ENCODE measurements around the gene LACTB. TPM values are rescaled to one million over a fixed set of nuclear protein-coding genes. Genes with fewer than 3 reads are reported as not detected.
"Not testable (repeated sequence)": the region's sequence is repeated elsewhere in the genome, so short reads cannot be mapped to it uniquely, and the experiment has no call there.

LACTB gene
- total RNA-seq, 1 experiment from 2014 or later, result 14.0 TPM

DNA sequence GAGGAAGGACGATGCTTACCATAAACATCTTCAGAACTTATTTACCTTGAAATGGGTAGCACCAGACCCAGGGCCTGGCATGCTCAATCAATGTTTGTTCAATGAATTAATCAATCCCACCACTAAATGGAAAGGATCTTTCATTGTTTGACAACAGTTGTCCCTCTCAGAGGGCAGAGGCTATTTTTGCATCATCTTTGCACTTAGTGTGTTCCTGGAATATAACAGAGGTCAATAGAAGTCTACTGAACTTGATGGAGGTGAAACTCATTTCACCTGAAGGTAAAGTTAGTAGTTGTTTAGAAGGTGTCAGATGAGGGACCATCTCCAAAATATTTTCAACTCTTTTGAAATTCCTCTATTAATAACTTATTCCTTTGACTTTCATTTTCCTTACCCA is 36.9 kb upstream of the LACTB start:
- H3K4me3 ChIP-seq (ENCODE audit: insufficient read depth, low read depth, low read length), result no peak overlapping the region
- DNase-seq, result no peak
- H3K36me3 ChIP-seq (replicated peaks; ENCODE audit: control insufficient read depth, insufficient read depth, low read length), result no peaks in the 10 kb centered on the region
- no peaks in the 10 kb centered on the region for H3K27me3 ChIP-seq (ENCODE audit: control insufficient read depth, insufficient read depth, low read length)

DNA sequence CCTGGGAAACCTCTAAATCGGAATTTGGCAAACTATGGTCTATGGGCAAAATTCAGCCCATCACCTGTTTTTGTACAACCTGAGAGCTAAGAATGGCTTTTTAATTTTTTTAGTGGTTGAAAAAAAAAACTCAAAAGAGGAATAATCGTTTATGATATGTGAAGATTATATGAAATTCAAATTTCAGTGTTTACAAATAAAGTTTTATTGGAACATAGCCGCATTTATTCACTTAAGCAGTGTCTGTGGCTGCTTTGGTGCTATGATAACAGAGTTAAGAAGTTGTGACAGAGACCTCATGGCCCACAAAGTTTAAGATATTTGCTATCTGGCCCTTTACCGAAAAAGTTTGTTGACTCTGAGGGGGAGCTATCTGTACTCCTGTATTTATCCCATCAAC is 36.4 kb upstream of the LACTB start:
- Histone ChIP-seq H3K4me3 (ENCODE audit: insufficient read depth, low read depth, low read length) (no peak overlapping the region), H3K36me3 (replicated peaks; ENCODE audit: control insufficient read depth, insufficient read depth, low read length) (no peaks in the 10 kb centered on the region), H3K27me3 (ENCODE audit: control insufficient read depth, insufficient read depth, low read length) (no peaks in the 10 kb centered on the region)
- DNase-seq, result no peak

DNA sequence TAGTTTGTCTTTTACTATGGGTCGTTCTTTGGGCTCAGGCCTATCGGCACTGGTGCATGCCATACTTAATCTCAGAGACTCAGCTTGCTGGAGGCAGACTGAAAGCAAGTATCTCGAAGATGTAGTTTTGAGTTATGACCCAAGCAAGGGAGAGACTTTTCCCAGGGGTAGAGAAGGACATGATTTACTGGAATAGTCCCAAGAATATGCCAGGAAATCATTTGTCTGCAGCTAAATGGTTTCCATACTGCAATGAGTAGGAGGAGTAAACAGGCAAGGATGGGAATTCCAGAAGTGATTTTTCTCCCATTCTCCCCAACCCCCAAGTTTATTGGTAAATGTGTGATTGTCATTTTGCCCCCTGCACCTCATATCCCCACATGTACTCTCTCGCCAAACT is 35.4 kb upstream of the LACTB start:
- H3K36me3 ChIP-seq (replicated peaks; ENCODE audit: control insufficient read depth, insufficient read depth, low read length), result no peaks in the 10 kb centered on the region
- no peaks in the 10 kb centered on the region for H3K27me3 ChIP-seq (ENCODE audit: control insufficient read depth, insufficient read depth, low read length)
- no peak for DNase-seq
- H3K4me3 ChIP-seq (ENCODE audit: insufficient read depth, low read depth, low read length), result no peak overlapping the region

DNA sequence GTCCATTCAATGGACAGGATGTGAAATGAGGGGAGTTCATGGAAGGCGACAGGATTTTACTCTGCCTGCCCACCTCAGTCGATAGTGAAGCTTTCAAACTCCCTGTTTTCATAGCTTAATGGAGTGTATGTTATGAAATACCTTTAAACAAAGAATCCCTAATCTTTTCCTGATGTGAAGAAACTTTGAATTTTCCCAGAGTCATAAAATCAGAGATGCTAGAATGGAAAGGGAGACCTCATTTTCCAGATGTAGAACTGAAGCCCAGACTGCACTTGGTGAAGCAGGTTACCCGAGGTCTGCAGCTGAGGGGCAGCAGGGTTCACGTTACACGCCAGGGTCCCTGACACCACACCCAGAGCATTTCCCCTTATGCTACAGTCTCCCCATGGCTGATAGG is 34.7 kb upstream of the LACTB start:
- DNase-seq, result no peak
- H3K27me3 ChIP-seq (ENCODE audit: control insufficient read depth, insufficient read depth, low read length), result no peaks in the 10 kb centered on the region
- no peaks in the 10 kb centered on the region for H3K36me3 ChIP-seq (replicated peaks; ENCODE audit: control insufficient read depth, insufficient read depth, low read length)
- H3K4me3 ChIP-seq (ENCODE audit: insufficient read depth, low read depth, low read length), result no peak overlapping the region

DNA sequence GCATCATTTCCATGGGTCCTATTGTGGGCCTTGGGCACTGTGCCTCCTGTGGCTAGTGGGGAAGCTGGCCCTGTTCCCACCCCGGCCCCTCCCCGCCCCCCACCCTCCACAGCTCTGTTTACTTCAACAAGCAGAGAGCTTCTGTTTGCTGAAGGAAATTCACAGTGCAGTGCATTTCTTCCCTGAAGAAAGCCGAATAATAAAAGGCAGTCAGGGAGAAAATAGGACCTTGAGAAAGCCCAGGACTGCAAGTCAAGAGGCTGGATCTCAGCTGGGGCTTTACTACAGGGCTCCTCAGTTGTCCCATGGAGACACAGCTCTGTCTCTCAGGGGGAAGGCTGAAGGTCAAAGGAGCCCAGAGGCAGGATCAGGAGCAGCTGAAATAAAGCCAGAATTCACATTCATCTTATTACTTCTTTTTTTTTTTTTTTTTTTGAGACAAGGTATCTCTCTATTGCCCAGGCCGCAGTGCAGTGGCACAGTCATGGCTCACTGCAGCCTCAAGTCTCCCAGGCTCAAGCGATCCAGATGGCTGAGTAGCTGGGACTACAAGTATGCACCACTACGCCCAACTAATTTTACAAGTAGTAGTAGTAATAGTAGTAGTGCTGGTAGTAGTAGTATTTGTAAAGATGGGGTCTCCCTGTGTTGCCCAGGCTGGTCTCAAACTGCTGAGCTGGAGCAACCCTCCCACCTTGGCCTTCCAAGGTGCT is 33.0 kb upstream of the LACTB start:
- H3K4me3 ChIP-seq (ENCODE audit: insufficient read depth, low read depth, low read length), result no peak overlapping the region
- peak; percentile 44 for DNase-seq

DNA sequence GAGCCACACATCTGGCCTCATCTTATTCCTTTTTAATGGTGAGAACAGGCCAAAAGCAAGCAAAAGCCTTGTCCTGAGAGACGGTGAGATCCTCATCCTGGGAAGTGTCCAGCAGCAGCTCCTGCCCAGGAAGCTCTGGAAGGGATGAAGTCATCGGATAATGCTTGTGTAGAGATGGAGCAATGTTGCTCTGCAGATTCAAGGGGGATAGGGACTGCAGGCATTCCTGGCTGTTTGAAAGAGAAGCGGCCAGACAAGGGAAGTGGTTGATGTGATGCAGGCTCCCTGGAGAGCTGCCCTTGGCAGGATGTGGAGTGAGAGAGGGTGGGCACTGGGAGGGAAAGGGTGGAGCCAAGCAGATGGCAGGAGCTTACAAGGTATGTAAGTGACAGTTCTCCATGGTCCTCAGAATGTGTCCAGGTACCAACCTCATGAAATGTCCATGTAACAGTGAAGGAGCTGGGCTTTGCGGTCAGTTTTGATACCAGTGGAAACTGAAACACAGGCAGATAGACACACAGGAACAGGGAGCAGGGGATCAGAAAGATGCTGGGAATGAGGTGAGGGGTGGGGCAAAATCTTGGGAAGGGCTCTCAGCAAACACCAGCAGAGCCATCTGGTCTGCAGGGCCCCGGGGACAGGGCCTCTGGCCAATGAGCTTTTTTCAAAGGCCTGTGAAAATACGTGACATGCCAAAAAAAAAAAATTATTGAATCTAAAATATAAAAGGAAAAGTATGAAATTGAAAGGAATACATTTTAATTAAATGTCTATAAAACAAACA is 32.2 kb upstream of the LACTB start:
- no peak overlapping the region for H3K4me3 ChIP-seq (ENCODE audit: insufficient read depth, low read depth, low read length)
- DNase-seq, result peak; percentile 53
- H3K27me3 ChIP-seq (ENCODE audit: control insufficient read depth, insufficient read depth, low read length), result no peaks in the 10 kb centered on the region
- no peaks in the 10 kb centered on the region for H3K36me3 ChIP-seq (replicated peaks; ENCODE audit: control insufficient read depth, insufficient read depth, low read length)

More for the DNA sequence above, 33.0 kb upstream of the LACTB start:
- Histone ChIP-seq H3K36me3 (replicated peaks; ENCODE audit: control insufficient read depth, insufficient read depth, low read length) (no peaks in the 10 kb centered on the region), H3K27me3 (ENCODE audit: control insufficient read depth, insufficient read depth, low read length) (no peaks in the 10 kb centered on the region)

DNA sequence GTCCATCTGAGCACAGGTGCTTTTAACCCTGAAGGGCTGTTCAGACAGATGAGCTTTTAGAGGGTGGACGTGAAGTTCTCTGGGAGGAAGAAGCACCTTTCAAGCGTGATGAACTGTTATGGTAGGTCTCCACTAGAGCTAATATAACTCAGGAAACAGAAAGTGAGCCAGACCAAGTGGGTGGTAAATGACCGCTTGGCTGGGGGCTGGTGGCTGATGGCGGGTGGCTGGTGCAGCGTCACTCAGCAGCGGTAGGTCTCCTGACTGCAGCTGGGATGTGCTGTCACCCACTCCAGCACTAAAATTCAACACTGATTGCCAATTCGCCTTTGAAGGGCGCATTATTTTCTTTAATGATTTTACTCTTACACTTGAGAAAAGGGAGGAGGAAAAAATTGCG is 31.2 kb upstream of the LACTB start:
- DNase-seq, result no peak
- Histone ChIP-seq H3K36me3 (replicated peaks; ENCODE audit: control insufficient read depth, insufficient read depth, low read length) (no peaks in the 10 kb centered on the region), H3K27me3 (ENCODE audit: control insufficient read depth, insufficient read depth, low read length) (no peaks in the 10 kb centered on the region), H3K4me3 (ENCODE audit: insufficient read depth, low read depth, low read length) (no peak overlapping the region)

DNA sequence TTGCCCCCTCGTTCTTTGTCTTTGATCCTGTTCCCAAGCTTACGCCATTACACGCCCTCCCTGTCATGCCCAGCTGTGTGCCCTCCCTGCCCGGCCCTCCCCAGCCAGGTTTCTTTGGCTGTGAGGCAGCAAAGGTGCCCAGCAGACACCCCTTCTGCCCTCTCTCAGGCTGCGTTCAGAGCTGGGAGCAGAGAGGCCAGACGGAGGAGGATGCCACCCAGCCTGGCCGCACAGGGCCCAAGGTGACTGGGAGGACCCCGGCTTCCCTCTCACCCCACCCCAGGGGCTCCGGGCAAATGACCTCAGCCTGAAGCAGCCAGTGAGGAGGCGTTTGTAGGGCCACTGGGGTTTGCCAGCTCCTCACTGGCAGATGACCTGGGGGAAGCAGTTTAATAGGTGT is 30.8 kb upstream of the LACTB start:
- DNase-seq, result no peak
- Histone ChIP-seq H3K36me3 (replicated peaks; ENCODE audit: control insufficient read depth, insufficient read depth, low read length) (no peaks in the 10 kb centered on the region), H3K27me3 (ENCODE audit: control insufficient read depth, insufficient read depth, low read length) (no peaks in the 10 kb centered on the region), H3K4me3 (ENCODE audit: insufficient read depth, low read depth, low read length) (no peak overlapping the region)

DNA sequence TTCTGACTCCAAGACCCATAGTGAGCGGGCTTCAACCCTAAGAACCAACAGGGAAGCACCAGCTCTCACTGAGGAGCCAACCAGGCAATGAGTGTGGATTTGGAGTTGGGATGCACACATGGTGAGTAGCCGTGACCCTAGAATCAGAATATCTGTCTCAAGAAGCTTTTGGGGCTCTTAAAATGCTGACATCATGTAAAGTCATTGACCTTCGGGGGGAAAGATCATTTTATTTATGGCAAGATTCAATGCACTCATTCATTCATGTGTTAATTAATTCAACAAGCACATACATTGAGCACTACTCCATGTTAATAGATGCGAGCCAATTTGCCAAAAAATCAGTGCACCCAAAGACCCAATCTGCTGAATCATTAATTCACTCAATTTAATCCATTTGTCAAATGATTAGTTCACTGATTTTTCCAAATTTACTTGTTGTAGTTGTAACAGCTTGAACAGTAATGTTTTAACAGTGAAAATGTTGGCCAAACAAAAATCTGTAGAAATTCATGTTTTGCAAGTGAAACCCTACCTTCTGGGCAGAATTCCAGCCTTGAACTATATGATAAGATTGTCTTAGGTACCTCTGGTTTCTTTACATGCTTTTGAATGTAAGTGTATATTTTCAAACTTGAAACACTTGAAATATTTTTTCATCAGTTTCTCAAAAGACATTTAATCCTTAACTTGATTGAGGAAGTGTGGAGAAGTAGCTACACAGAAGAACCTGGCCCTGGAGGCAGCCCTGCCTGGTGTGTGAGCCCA is 29.8 kb upstream of the LACTB start:
- no peak overlapping the region for H3K4me3 ChIP-seq (ENCODE audit: insufficient read depth, low read depth, low read length)
- no peaks in the 10 kb centered on the region for H3K27me3 ChIP-seq (ENCODE audit: control insufficient read depth, insufficient read depth, low read length)
- no peak for DNase-seq
- H3K36me3 ChIP-seq (replicated peaks; ENCODE audit: control insufficient read depth, insufficient read depth, low read length), result no peaks in the 10 kb centered on the region

DNA sequence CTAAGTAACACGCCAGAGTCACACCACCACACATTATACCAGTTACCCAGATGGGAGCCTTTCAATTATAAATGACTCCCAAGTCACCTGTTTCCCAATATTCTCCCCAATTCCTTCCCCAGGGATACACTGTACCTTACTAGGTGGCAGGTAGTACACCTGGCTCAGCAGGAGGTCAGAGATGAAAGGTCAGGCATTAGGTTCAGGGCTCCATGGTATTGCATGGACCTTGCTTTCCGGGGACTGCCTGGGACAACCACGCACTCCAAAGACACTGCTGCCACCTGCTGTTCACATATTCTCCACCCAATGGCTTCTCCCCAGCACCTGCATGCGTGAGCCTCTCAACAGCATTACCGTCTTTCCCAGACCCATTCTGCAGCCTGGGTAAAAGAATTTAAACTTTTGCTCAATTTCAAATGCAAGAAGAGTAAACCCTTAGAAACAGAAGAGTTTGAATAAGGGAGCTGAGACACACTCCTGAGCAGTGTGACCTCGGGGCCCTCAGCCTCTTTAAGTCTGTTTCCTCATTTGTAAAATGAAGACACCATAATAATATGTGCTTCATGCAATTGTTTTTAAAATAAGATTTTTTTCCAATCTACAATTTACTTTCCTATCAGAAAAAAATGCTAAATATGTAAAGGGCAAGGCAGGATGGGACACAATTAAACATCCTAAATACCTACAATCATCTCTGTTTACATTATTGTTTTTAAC is 28.0 kb upstream of the LACTB start:
- peak; percentile 88 for DNase-seq
- no peak overlapping the region for H3K4me3 ChIP-seq (ENCODE audit: insufficient read depth, low read depth, low read length)
- H3K27me3 ChIP-seq (ENCODE audit: control insufficient read depth, insufficient read depth, low read length), result no peaks in the 10 kb centered on the region
- no peaks in the 10 kb centered on the region for H3K36me3 ChIP-seq (replicated peaks; ENCODE audit: control insufficient read depth, insufficient read depth, low read length)

DNA sequence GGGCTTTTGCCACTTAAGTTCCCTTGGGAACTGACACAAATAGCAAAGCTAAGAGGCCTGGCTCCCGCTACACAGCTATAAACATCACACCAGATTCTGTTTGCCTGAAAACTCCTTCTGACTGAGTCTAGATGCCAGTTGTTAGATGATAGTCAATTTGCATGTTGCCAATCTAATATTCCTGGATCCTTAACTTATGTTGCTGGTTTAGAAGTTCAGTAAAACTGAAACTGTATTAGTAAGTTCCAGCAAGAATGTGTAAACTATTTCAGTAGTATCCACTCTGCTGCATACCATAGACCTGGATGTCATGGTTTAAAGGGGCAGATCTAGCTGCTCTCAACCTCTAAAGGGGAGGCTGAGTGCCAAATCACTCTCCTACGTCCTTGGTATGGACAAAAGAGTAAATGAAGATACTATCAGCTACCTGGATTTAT is 27.1 kb upstream of the LACTB start:
- DNase-seq, result no peak
- no peak overlapping the region for H3K4me3 ChIP-seq (ENCODE audit: insufficient read depth, low read depth, low read length)
- no peaks in the 10 kb centered on the region for H3K36me3 ChIP-seq (replicated peaks; ENCODE audit: control insufficient read depth, insufficient read depth, low read length)
- H3K27me3 ChIP-seq (ENCODE audit: control insufficient read depth, insufficient read depth, low read length), result no peaks in the 10 kb centered on the region

DNA sequence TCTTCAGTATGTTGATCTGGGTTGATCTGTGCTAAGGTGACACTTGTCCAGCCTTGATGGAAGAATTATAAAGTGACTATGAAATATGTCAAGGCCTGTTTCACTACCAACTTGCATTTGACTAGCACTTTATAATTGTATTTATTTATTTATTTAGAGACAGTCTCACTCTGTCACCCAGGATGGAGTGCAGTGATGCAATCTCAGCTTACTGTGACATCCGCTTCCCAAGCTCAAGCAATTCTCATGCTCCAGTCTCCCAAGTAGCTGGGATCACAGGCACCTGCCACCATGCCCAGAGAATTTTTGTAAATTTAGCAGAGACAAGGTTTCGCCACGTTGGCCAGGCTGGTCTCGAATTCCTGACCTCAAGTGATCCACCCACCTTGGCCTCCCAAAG is 25.5 kb upstream of the LACTB start:
- Histone ChIP-seq H3K27me3 (ENCODE audit: control insufficient read depth, insufficient read depth, low read length) (no peaks in the 10 kb centered on the region), H3K36me3 (replicated peaks; ENCODE audit: control insufficient read depth, insufficient read depth, low read length) (no peaks in the 10 kb centered on the region), H3K4me3 (ENCODE audit: insufficient read depth, low read depth, low read length) (no peak overlapping the region)
- DNase-seq, result no peak

DNA sequence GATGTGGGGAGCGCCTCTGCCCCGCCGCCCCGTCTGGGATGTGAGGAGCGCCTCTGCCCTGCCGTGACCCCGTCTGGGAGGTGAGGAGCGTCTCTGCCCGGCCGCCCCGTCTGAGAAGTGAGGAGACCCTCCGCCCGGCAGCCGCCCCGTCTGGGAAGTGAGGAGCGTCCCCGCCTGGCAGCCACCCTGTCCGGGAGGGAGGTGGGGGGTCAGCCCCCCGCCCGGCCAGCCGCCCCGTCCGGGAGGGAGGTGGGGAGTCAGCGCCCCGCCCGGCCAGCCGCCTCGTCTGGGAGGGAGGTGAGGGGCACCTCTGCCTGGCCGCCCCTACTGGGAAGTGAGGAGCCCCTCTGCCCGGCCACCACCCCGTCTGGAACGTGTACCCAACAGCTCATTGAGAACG is 22.8 kb upstream of the LACTB start:
- not testable (repeated sequence) for H3K4me3 ChIP-seq (ENCODE audit: insufficient read depth, low read depth, low read length); DNase-seq; H3K36me3 ChIP-seq (replicated peaks; ENCODE audit: control insufficient read depth, insufficient read depth, low read length); H3K27me3 ChIP-seq (ENCODE audit: control insufficient read depth, insufficient read depth, low read length)

DNA sequence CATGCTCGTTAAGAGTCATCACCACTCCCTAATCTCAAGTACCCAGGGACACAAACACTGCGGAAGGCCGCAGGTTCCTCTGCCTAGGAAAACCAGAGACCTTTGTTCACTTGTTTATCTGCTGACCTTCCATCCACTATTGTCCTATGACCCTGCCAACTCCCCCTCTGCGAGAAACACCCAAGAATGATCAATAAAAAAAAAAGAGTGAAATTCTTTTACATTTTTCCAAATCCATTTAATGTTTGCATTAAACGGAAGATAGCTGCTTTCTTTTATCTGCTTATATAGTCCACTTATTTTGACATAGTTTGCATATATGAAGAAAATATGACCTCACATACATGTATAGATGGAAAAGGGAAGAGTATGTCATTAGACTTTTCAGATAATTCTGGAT is 22.1 kb upstream of the LACTB start:
- H3K4me3 ChIP-seq (ENCODE audit: insufficient read depth, low read depth, low read length); H3K27me3 ChIP-seq (ENCODE audit: control insufficient read depth, insufficient read depth, low read length); DNase-seq: not testable (repeated sequence)

More for the DNA sequence above, 22.1 kb upstream of the LACTB start:
- not testable (repeated sequence) for H3K36me3 ChIP-seq (replicated peaks; ENCODE audit: control insufficient read depth, insufficient read depth, low read length)

Measured in H7 (cell line).